Measurements from ENCODE around the gene CDC14A. TPM values are rescaled to one million over a fixed set of nuclear protein-coding genes. Genes with fewer than 3 reads are reported as not detected.

Gene CDC14A
- total and polyA plus RNA-seq, 2 of the 8 experiments (the other 6 are each of a cell fraction or from before 2014, with no cell fraction given): 3.2 to 8.9 TPM

- no peak overlapping the region for H2BK15ac ChIP-seq (ENCODE audit: low read length)
- H3K9ac ChIP-seq (replicated peaks in 1 of 4; ENCODE audit: extremely low read depth in 1 of 4, low read depth in 3 of 4, low read length in 3 of 4): no peak overlapping the region
- H4K8ac ChIP-seq (ENCODE audit: extremely low read depth, insufficient read depth, low read length): no peak overlapping the region
- H3K56ac ChIP-seq (replicated peaks; ENCODE audit: insufficient read length, low read depth, low read length): no peak overlapping the region
- DNase-seq (ENCODE audit: low read depth in 1 of 2, low spot score in 2 of 2) (no peak), FAIRE-seq (no peak)
- no peak overlapping the region for H3K4ac ChIP-seq (replicated peaks; ENCODE audit: insufficient read length, low read depth, low read length)
- H2BK20ac ChIP-seq (ENCODE audit: low read length): no peak overlapping the region
- H2BK12ac ChIP-seq (ENCODE audit: low read depth, low read length): peak overlapping the region; percentile 27; the same call in 1 of the 2 replicates
- no peak overlapping the region for H2AK5ac ChIP-seq (ENCODE audit: low read depth, low read length)
- H3K4me1 ChIP-seq (replicated peaks in 1 of 4; ENCODE audit: control insufficient read depth in 3 of 4, insufficient read depth in 4 of 4, low read length in 3 of 4): peaks cover 0 to 4% (median 0%) of the 10 kb centered on the region in 4 experiments; a peak in 3 of 7 replicates
- H2BK120ac ChIP-seq (replicated peaks; ENCODE audit: low read depth, low read length): no peak overlapping the region
- no peak overlapping the region for H3K14ac ChIP-seq (ENCODE audit: insufficient read length)
- H3K23me2 ChIP-seq (ENCODE audit: low read depth, low read length): no peaks in the 10 kb centered on the region
- WGBS, 2 experiments (ENCODE audit: extremely low coverage in 1 of 2, insufficient coverage in 1 of 2, insufficient read length in 1 of 2, insufficient replicate concordance in 2 of 2, low coverage in 1 of 2, low lambda C conversion rate in 2 of 2, missing lambda C conversion rate in 1 of 2): 87% methylated on average over 3 of the region's 3 CpGs; no CpG with 5 or more reads in 1 of the 2 experiments
- POLR2A ChIA-PET (ENCODE audit: partially characterized antibody): interaction anchor here (1.0 kb wide), 1 partner anchor 12 kb away, joined by 4 read pairs; no protein-coding TSS in a partner anchor
- H4K5ac ChIP-seq (ENCODE audit: insufficient read length, low read depth, low read length): no peak overlapping the region
- no peaks in the 10 kb centered on the region for H4K20me1 ChIP-seq (replicated peaks in 1 of 2; ENCODE audit: control insufficient read depth in 1 of 2, insufficient read depth in 2 of 2, low read length in 2 of 2)
- H3K4me3 ChIP-seq (ENCODE audit: extremely low read depth in 1 of 4, insufficient read depth in 2 of 4, low read depth in 3 of 4, low read length in 4 of 4): no peak overlapping the region
- CTCF ChIA-PET (ENCODE audit: partially characterized antibody): interaction anchor here (0.6 to 1.2 kb wide), 2 partner anchors 16 to 51 kb away, joined by 3 read pairs; no protein-coding TSS in a partner anchor
- no peak overlapping the region for H3K4me2 ChIP-seq (ENCODE audit: insufficient read depth in 1 of 2, low read depth in 2 of 2, low read length in 2 of 2)
- H3K79me2 ChIP-seq (ENCODE audit: control insufficient read depth in 1 of 2, insufficient read depth in 2 of 2, low read length in 2 of 2): no peaks in the 10 kb centered on the region
- H3K18ac ChIP-seq (ENCODE audit: extremely low read depth, low read length): no peak overlapping the region
- no peaks in the 10 kb centered on the region for H3K27me3 ChIP-seq (replicated peaks in 1 of 4; ENCODE audit: control insufficient read depth in 3 of 4, extremely low read depth in 1 of 4, insufficient read depth in 3 of 4, low read length in 3 of 4)
- 0 out of 2 replicates have a peak overlapping the region, but pooled peaks have one; percentile 12 for H2BK5ac ChIP-seq (ENCODE audit: low read depth, low read length)
- H3K9me3 ChIP-seq (ENCODE audit: insufficient read depth in 2 of 2, low read depth in 1 of 2, low read length in 1 of 2): no peaks in the 10 kb centered on the region
- H4K91ac ChIP-seq (replicated peaks; ENCODE audit: insufficient read length, low read length): no peak overlapping the region
- no peak overlapping the region for H3K23ac ChIP-seq (ENCODE audit: insufficient read length)
- H2AFZ ChIP-seq (ENCODE audit: low read length): no peak overlapping the region
- H3K27ac ChIP-seq (ENCODE audit: low read depth, low read length): no peak overlapping the region
- H3K79me1 ChIP-seq (ENCODE audit: low read depth, low read length): no peaks in the 10 kb centered on the region
- no peaks in the 10 kb centered on the region for H3K36me3 ChIP-seq (ENCODE audit: control insufficient read depth in 2 of 4, insufficient read depth in 4 of 4, low read length in 3 of 4)
- TF ChIP-seq ATF2 (IDR thresholded peaks at IDR 0.05; ENCODE audit: low read length) (no peak), CEBPB (IDR thresholded peaks at IDR 0.05; ENCODE audit: low read depth, low read length) (no peak), RNF2 (IDR thresholded peaks at IDR 0.05; ENCODE audit: borderline replicate concordance, low read depth, low read length, missing control alignments, poor library complexity, severe bottlenecking) (no peak), CTBP2 (IDR thresholded peaks at IDR 0.05; ENCODE audit: borderline replicate concordance, insufficient read depth, insufficient read length, low read length) (no peak), BACH1 (IDR thresholded peaks at IDR 0.05; ENCODE audit: low read length) (no peak), POU5F1 (IDR thresholded peaks at IDR 0.05; ENCODE audit: low read depth, low read length) (no peak), EZH2 (IDR thresholded peaks at IDR 0.05; ENCODE audit: low read depth, low read length, severe bottlenecking) (no peak), NANOG (IDR thresholded peaks at IDR 0.05; ENCODE audit: insufficient read depth, low read depth, low read length, poor library complexity, severe bottlenecking) (no peak), RBBP5 (IDR thresholded peaks at IDR 0.05; ENCODE audit: borderline replicate concordance, low read depth, low read length) (no peak), ZNF274 (IDR thresholded peaks at IDR 0.05; ENCODE audit: borderline replicate concordance, extremely low read depth, low read length) (no peak), PHF8 (conservative IDR thresholded peaks at IDR 0.05; ENCODE audit: low read depth, low read length) (no peak)
Observed at GRCh38 chr1:100305954-100306353, 46.4 kb upstream of the CDC14A start.

All from H1 (cell line).